ENCODE measurements around the gene LMLN.

LMLN gene

GRCh38 chr3:198027799-198028390 is 67.9 kb downstream of the LMLN start:
- TF ChIP-seq CREB5 (CRISPR knock-in tag; IDR thresholded peaks at IDR 0.05; ENCODE audit: low read depth) (no peak), TCF4 (CRISPR knock-in tag; IDR thresholded peaks at IDR 0.05; ENCODE audit: borderline replicate concordance) (no peak), ZNF70 (CRISPR knock-in tag; IDR thresholded peaks at IDR 0.05) (no peak), ESRRG (CRISPR knock-in tag; IDR thresholded peaks at IDR 0.05) (no peak), ZNF565 (CRISPR knock-in tag; conservative IDR thresholded peaks at IDR 0.05; ENCODE audit: low read depth) (no peak)
- TF ChIP-seq, protein P1, sequence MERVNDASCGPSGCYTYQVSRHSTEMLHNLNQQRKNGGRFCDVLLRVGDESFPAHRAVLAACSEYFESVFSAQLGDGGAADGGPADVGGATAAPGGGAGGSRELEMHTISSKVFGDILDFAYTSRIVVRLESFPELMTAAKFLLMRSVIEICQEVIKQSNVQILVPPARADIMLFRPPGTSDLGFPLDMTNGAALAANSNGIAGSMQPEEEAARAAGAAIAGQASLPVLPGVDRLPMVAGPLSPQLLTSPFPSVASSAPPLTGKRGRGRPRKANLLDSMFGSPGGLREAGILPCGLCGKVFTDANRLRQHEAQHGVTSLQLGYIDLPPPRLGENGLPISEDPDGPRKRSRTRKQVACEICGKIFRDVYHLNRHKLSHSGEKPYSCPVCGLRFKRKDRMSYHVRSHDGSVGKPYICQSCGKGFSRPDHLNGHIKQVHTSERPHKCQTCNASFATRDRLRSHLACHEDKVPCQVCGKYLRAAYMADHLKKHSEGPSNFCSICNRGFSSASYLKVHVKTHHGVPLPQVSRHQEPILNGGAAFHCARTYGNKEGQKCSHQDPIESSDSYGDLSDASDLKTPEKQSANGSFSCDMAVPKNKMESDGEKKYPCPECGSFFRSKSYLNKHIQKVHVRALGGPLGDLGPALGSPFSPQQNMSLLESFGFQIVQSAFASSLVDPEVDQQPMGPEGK (CRISPR knock-in tag; IDR thresholded peaks at IDR 0.05; ENCODE audit: borderline replicate concordance), result no peak
- no peak for ATAC-seq

DNA sequence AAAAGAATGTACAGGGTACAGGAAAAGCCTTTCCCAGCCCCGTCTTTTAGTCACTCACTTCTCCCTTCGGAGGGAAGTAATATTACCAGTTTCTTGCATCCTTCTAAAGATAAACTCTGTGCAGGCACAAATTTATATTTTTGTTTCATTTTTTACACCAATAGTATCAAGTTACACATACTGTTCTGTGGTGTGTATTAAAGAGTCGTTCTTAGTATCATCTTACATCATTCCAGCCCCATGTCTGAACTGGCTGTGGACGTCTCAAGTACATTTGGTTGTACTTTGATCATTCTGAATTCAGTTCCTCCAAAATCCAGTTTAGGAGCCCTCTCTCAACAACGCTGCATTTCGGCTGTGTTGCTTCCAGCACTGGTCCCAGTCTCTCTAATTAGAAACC is 68.7 kb downstream of the LMLN start:
- ATAC-seq, result peak; percentile 94
- TF ChIP-seq SNAI2 (CRISPR knock-in tag; IDR thresholded peaks at IDR 0.05) (no peak), TCF4 (CRISPR knock-in tag; IDR thresholded peaks at IDR 0.05; ENCODE audit: borderline replicate concordance) (no peak), ZC3H10 (CRISPR knock-in tag; IDR thresholded peaks at IDR 0.05) (no peak), ZFP30 (CRISPR knock-in tag; IDR thresholded peaks at IDR 0.05) (no peak), ZFP3 (CRISPR knock-in tag; IDR thresholded peaks at IDR 0.05) (no peak), BACH2 (CRISPR knock-in tag; IDR thresholded peaks at IDR 0.05; ENCODE audit: borderline replicate concordance) (no peak), ZNF70 (CRISPR knock-in tag; IDR thresholded peaks at IDR 0.05) (no peak), GLIS3 (CRISPR knock-in tag; IDR thresholded peaks at IDR 0.05) (no peak), ZNF8 (CRISPR knock-in tag; IDR thresholded peaks at IDR 0.05) (no peak), CREB5 (CRISPR knock-in tag; IDR thresholded peaks at IDR 0.05; ENCODE audit: low read depth) (no peak), OSR1 (CRISPR knock-in tag; IDR thresholded peaks at IDR 0.05) (no peak), TSHZ2 (CRISPR knock-in tag; IDR thresholded peaks at IDR 0.05) (no peak), ZNF565 (CRISPR knock-in tag; conservative IDR thresholded peaks at IDR 0.05; ENCODE audit: low read depth) (no peak), ESRRG (CRISPR knock-in tag; IDR thresholded peaks at IDR 0.05) (no peak), CSRNP3 (CRISPR knock-in tag; IDR thresholded peaks at IDR 0.05) (no peak), ISL1 (CRISPR knock-in tag; IDR thresholded peaks at IDR 0.05) (no peak), ARNTL (CRISPR knock-in tag; IDR thresholded peaks at IDR 0.05; ENCODE audit: borderline replicate concordance, low read depth) (no peak), TOX (CRISPR knock-in tag; IDR thresholded peaks at IDR 0.05; ENCODE audit: borderline replicate concordance) (no peak), PPARA (CRISPR knock-in tag; IDR thresholded peaks at IDR 0.05; ENCODE audit: borderline replicate concordance) (no peak), RARB (CRISPR knock-in tag; IDR thresholded peaks at IDR 0.05) (no peak)

DNA sequence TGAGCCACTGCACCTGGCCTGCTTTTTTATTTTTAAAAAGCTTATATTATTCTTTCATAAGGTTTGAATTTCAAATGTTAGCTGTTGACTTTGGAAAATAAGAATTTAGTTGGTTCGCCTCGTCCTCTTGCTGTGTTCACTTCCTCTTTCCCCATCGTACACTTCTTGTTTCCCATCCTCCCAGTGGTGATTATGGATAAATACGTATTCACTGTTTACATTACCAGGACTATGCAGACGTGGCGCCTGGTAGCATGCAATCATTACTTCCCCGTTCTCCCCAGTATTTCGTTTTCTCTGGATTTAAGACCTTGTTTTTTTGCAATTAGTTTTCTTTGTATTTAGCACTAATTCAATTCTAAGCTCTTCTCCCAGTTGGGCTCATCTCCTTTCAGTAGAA is 70.1 kb downstream of the LMLN start:
- no peak for ATAC-seq
- TF ChIP-seq ISL1 (CRISPR knock-in tag; IDR thresholded peaks at IDR 0.05) (no peak), ZNF70 (CRISPR knock-in tag; IDR thresholded peaks at IDR 0.05) (no peak), CSRNP3 (CRISPR knock-in tag; IDR thresholded peaks at IDR 0.05) (no peak), ARNTL (CRISPR knock-in tag; IDR thresholded peaks at IDR 0.05; ENCODE audit: borderline replicate concordance, low read depth) (no peak), CSDC2 (CRISPR knock-in tag; IDR thresholded peaks at IDR 0.05) (no peak), ZNF565 (CRISPR knock-in tag; conservative IDR thresholded peaks at IDR 0.05; ENCODE audit: low read depth) (no peak), RARB (CRISPR knock-in tag; IDR thresholded peaks at IDR 0.05) (no peak)
